Fibroblast of villous mesenchyme (primary cell): Measurements from ENCODE around the gene TMED1. TPM values are rescaled to one million over a fixed set of nuclear protein-coding genes. Genes with fewer than 3 reads are reported as not detected.
"Not testable (repeated sequence)": the region's sequence is repeated elsewhere in the genome, so short reads cannot be mapped to it uniquely, and the experiment has no call there.

Experiments used
- DNase-seq: peaks from one replicate; pipeline ENCODE4 v3.0.0-alpha.2; 2010; ENCODE audit warnings: low read depth
- H3K4me3 ChIP-seq: 2 replicates; pipeline ENCODE4 v1.5.1; 2011; ENCODE audit warnings: low read depth, mild to moderate bottlenecking, low read length
- total RNA-seq: library from RNA; depleted of rRNA; stranded (reverse); fragments of >200 nt; gene quantifications from 2 replicates; pipeline ENCODE4 v1.2.3, GENCODE V29; 2012
- TF ChIP-seq, protein P1 (sequence below): IDR thresholded peaks from 2 replicates; pipeline ENCODE4 v1.5.1; 2012; ENCODE audit warnings: low read depth, mild to moderate bottlenecking, low read length; ENCODE audit not compliant: insufficient read depth

TMED1 gene, protein sequence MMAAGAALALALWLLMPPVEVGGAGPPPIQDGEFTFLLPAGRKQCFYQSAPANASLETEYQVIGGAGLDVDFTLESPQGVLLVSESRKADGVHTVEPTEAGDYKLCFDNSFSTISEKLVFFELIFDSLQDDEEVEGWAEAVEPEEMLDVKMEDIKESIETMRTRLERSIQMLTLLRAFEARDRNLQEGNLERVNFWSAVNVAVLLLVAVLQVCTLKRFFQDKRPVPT
- total RNA-seq, result 46.6 and 48.3 TPM in 2 replicates

- H3K4me3 ChIP-seq, result peak within 1 kb of the TSS; percentile 79
- TF ChIP-seq, protein P1, sequence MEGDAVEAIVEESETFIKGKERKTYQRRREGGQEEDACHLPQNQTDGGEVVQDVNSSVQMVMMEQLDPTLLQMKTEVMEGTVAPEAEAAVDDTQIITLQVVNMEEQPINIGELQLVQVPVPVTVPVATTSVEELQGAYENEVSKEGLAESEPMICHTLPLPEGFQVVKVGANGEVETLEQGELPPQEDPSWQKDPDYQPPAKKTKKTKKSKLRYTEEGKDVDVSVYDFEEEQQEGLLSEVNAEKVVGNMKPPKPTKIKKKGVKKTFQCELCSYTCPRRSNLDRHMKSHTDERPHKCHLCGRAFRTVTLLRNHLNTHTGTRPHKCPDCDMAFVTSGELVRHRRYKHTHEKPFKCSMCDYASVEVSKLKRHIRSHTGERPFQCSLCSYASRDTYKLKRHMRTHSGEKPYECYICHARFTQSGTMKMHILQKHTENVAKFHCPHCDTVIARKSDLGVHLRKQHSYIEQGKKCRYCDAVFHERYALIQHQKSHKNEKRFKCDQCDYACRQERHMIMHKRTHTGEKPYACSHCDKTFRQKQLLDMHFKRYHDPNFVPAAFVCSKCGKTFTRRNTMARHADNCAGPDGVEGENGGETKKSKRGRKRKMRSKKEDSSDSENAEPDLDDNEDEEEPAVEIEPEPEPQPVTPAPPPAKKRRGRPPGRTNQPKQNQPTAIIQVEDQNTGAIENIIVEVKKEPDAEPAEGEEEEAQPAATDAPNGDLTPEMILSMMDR, result peak; percentile 21
- peak; percentile 99 for DNase-seq
These were observed at the start of gene TMED1 for GRCh38 chr19:10835754-10836478. Gene TMED1 (minus strand): TSS chr19:10836212. CDS start chr19:10836191, 21 bp downstream.

DNA sequence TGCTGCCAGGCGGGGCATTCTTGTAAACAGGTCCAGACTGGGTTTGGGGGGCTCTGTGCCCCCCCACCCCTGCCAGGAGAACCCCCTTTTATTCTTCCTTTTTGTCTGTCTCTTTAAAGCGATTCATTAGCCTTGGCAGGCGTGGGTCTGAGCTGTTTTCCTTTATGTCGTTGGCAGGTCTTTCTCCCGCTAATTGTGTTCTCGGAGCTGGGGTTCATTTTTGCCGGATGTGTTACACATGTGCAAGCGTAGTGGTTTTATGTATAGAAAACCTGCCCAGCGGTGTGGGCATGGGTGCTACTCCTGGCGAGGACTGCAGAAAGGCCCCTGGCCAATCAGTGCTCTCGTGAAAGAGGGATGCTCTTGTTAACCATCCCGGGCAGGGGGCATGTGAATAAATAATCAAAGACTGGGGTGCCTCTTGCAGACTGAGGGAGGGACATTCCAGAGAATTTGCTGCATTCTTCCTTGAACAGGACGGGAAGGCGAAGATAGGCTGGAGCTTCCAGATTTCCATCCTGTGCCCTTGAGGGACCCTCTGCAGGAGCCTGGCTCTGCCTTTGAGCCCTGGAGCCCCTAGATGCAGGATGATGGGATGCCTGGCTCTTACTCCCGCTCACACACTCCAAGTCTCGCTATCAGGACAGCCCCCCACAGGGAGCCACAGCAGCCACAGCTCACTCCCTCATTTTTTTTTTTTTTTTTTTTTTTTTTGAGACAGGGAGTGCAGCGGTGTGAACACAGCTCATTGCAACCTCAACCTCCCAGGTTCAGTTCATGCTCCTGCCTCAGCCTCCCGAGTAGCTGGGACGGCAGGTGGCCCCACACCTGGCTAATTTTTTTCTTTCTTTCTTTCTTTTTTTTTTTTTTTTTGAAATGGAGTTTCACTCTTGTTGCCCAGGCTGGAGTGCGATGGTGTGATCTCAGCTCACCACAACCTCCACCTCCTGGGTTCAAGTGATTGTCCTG is 49.5 kb upstream of the TMED1 start:
- DNase-seq, result no peak
- TF ChIP-seq, protein P1, result no peak
- H3K4me3 ChIP-seq, result no peak overlapping the region

DNA sequence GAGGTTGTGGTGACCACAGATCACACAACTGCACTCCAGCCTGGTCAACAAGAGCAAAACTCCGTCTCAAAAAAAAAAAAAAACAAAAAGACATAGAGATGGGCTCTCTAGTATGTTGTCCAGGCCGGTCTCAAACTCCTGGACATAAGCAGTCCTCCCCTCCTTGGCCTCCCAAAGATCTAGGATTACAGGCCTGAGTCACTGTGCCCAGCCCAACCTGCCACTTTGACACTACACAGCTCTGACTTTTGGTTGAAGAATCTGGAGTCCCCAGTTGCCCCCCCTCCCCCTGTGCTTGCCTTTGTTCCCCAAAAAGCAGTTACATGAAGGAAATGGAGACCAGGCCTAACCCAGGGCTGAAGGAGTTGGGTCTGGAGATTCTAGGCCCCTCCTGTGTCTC is 48.3 kb upstream of the TMED1 start:
- DNase-seq, result peak; percentile 94

DNA sequence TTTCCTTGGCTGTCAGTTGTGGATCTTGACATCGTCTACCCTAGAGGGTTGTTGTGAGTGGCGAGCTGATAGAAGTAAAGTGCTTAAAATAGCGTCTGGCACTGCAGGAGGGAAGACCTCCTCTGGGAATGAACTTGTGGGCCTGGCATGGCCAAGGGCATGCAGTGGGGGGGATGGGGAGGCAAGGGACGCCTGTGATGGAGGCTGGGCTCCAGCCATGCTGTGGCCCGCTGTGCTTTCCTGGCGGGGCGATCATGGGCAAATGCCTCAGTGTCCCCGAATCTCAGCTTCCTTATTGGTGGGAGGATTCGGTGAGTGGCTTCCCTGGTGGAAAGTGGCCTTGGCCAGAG is 46.1 kb upstream of the TMED1 start:
- DNase-seq, result no peak
- TF ChIP-seq, protein P1, result no peak
- no peak overlapping the region for H3K4me3 ChIP-seq

More for the DNA sequence above, 48.3 kb upstream of the TMED1 start:
- no peak overlapping the region for H3K4me3 ChIP-seq
- TF ChIP-seq, protein P1, result no peak

GRCh38 chr19:10881403-10882107 is 45.5 kb upstream of the TMED1 start:
- H3K4me3 ChIP-seq, result no peak overlapping the region
- DNase-seq, result no peak
- TF ChIP-seq, protein P1, result no peak

GRCh38 chr19:10878253-10878652 is 42.2 kb upstream of the TMED1 start:
- no peak overlapping the region for H3K4me3 ChIP-seq
- DNase-seq, result no peak
- TF ChIP-seq, protein P1, result no peak

- H3K4me3 ChIP-seq, DNase-seq: not testable (repeated sequence)
These were observed 41.6 kb upstream of the TMED1 start for GRCh38 chr19:10877608-10878007.
